Hepatocyte (in vitro differentiated cells): Measurements from ENCODE around the gene UPF1. TPM values are rescaled to one million over a fixed set of nuclear protein-coding genes. Genes with fewer than 3 reads are reported as not detected.

Experiments used
- DNase-seq: peaks from one replicate; pipeline ENCODE4 v3.0.0-alpha.2; 2016; ENCODE audit warnings: low spot score
- H2AFZ ChIP-seq: fragments of 200-600 bp; sonication (generic); 2 replicates; pipeline ENCODE4 v1.6.0; 2016; ENCODE audit warnings: antibody characterized with exemption, mild to moderate bottlenecking
- H3K27ac ChIP-seq: fragments of 200-600 bp; sonication (generic); 2 replicates; pipeline ENCODE4 v1.5.1; 2016; ENCODE audit warnings: mild to moderate bottlenecking
- H3K27me3 ChIP-seq: fragments of 200-600 bp; sonication (generic); 2 replicates; pipeline ENCODE4 v1.6.1; 2016
- H3K36me3 ChIP-seq: fragments of 200-600 bp; sonication (generic); replicated peaks from 2 replicates; pipeline ENCODE4 v1.5.1; 2016; ENCODE audit warnings: low read depth; ENCODE audit not compliant: insufficient read depth
- H3K4me1 ChIP-seq: fragments of 200-600 bp; sonication (generic); 2 replicates; pipeline ENCODE4 v1.5.1; 2016; ENCODE audit warnings: mild to moderate bottlenecking, moderate library complexity; ENCODE audit not compliant: insufficient read depth
- H3K4me2 ChIP-seq: fragments of 200-600 bp; sonication (generic); 2 replicates; pipeline ENCODE4 v1.6.0; 2016
- H3K4me3 ChIP-seq: fragments of 200-600 bp; sonication (generic); 2 replicates; pipeline ENCODE4 v1.5.1; 2016; ENCODE audit warnings: mild to moderate bottlenecking
- H3K79me2 ChIP-seq: fragments of 200-600 bp; sonication (generic); 2 replicates; pipeline ENCODE4 v1.6.0; 2017; ENCODE audit warnings: mild to moderate bottlenecking
- H3K9me2 ChIP-seq: fragments of 200-600 bp; sonication (generic); replicated peaks from 2 replicates; pipeline ENCODE4 v1.6.0; 2017; ENCODE audit warnings: mild to moderate bottlenecking; ENCODE audit not compliant: insufficient read depth
- H3K9me3 ChIP-seq: fragments of 200-600 bp; sonication (generic); 2 replicates; pipeline ENCODE4 v1.5.1; 2016; ENCODE audit warnings: low read depth, mild to moderate bottlenecking
- H4K20me1 ChIP-seq: fragments of 200-600 bp; sonication (generic); 2 replicates; pipeline ENCODE4 v1.6.0; 2016; ENCODE audit warnings: mild to moderate bottlenecking; ENCODE audit not compliant: insufficient read depth, poor library complexity, severe bottlenecking
- EZH2 ChIP-seq: fragments of 200-600 bp; sonication (generic); IDR thresholded peaks from 2 replicates; pipeline ENCODE4 v1.6.1; 2016; ENCODE audit warnings: antibody characterized with exemption, mild to moderate bottlenecking, borderline replicate concordance
- EZH2phosphoT487 ChIP-seq: fragments of 200-600 bp; sonication (generic); IDR thresholded peaks from one replicate; pipeline ENCODE4 v1.6.1; 2018; ENCODE audit warnings: antibody characterized with exemption, mild to moderate bottlenecking, low read depth, moderate library complexity; ENCODE audit not compliant: unreplicated experiment, severe bottlenecking
- WGBS: methylation state at CpG from one replicate; pipeline ENCODE4 v1.1.6; 2016; ENCODE audit warnings: low lambda C conversion rate; ENCODE audit errors: missing lambda C conversion rate; 5-methylcytosine and 5-hydroxymethylcytosine counted together
- polyA plus RNA-seq: library from polyadenylated mRNA; unstranded; fragments of >200 nt; fragmentation: Nextera tagmentation; extraction: Ambion mirVana; gene quantifications from 2 replicates; pipeline ENCODE4 v1.2.1, GENCODE V29; 2016
- total RNA-seq: library from RNA; depleted of rRNA; stranded (reverse); fragments of >200 nt; gene quantifications from 2 replicates; pipeline ENCODE4 v1.2.3, GENCODE V29; 2014
- TF ChIP-seq, protein P1 (sequence below): fragments of 200-600 bp; sonication (generic); IDR thresholded peaks from 2 replicates; pipeline ENCODE4 v1.5.1; 2016; ENCODE audit warnings: antibody characterized with exemption, mild to moderate bottlenecking; ENCODE audit not compliant: poor library complexity

UPF1 gene
- total and polyA plus RNA-seq, 2 experiments from 2014 or later, result 27.0 to 47.2 TPM

- TF ChIP-seq, protein P1, sequence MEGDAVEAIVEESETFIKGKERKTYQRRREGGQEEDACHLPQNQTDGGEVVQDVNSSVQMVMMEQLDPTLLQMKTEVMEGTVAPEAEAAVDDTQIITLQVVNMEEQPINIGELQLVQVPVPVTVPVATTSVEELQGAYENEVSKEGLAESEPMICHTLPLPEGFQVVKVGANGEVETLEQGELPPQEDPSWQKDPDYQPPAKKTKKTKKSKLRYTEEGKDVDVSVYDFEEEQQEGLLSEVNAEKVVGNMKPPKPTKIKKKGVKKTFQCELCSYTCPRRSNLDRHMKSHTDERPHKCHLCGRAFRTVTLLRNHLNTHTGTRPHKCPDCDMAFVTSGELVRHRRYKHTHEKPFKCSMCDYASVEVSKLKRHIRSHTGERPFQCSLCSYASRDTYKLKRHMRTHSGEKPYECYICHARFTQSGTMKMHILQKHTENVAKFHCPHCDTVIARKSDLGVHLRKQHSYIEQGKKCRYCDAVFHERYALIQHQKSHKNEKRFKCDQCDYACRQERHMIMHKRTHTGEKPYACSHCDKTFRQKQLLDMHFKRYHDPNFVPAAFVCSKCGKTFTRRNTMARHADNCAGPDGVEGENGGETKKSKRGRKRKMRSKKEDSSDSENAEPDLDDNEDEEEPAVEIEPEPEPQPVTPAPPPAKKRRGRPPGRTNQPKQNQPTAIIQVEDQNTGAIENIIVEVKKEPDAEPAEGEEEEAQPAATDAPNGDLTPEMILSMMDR, result no peak
- no peak for TF ChIP-seq EZH2
- TF ChIP-seq EZH2phosphoT487, result no peak
- no peak overlapping the region for H3K4me2 ChIP-seq
- peaks cover 98% of the 10 kb centered on the region for H4K20me1 ChIP-seq
- DNase-seq, result no peak
- H3K4me1 ChIP-seq, result peaks cover 20% of the 10 kb centered on the region
- no peaks in the 10 kb centered on the region for H3K27me3 ChIP-seq
- no peak overlapping the region for H3K27ac ChIP-seq
- H2AFZ ChIP-seq, result no peak overlapping the region
- 91% methylated on average over 7 of the region's 7 CpGs for WGBS
- H3K36me3 ChIP-seq, result no peaks in the 10 kb centered on the region
- H3K9me3 ChIP-seq, result no peaks in the 10 kb centered on the region
- no peaks in the 10 kb centered on the region for H3K9me2 ChIP-seq
- H3K4me3 ChIP-seq, result no peak overlapping the region
- peaks cover 98% of the 10 kb centered on the region for H3K79me2 ChIP-seq
Measured at GRCh38 chr19:18843960-18844359, 12.2 kb downstream of the UPF1 start.

DNA sequence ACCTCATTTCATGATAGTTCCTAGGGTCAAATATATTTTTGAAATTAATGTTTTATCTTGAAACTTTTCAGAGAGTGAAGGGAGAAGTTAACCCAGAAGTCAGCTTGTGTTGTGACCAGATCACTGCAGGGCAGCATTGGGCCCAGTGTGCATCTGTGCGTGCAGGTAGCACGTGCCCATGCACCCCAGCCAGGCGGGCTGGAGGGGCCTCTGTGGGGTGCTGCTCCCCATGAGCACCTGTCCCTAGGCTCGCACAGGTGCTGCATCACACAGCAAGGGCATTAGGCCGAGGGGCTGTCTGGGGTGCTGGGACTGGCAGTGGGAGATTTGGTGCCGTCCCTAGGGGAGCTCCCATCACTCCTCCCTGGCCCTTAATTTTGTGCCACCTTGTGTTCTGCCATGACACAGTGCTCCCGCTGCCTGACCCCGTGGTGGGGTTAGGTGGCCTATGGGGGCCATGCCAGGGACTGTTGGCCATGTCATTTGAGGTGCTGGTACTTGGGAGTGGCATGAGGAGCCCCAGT is 13.1 kb downstream of the UPF1 start:
- Histone ChIP-seq H2AFZ (no peak overlapping the region), H4K20me1 (peaks cover 98% of the 10 kb centered on the region), H3K9me2 (no peaks in the 10 kb centered on the region), H3K4me2 (no peak overlapping the region), H3K36me3 (no peaks in the 10 kb centered on the region), H3K4me1 (peaks cover 21% of the 10 kb centered on the region), H3K79me2 (peaks cover 98% of the 10 kb centered on the region), H3K27me3 (no peaks in the 10 kb centered on the region), H3K27ac (no peak overlapping the region), H3K9me3 (no peaks in the 10 kb centered on the region), H3K4me3 (no peak overlapping the region)
- no peak for DNase-seq
- WGBS, result 96% methylated on average over 8 of the region's 8 CpGs
- TF ChIP-seq, protein P1, result no peak
- TF ChIP-seq EZH2phosphoT487, result no peak

GRCh38 chr19:18845961-18846360 is 14.2 kb downstream of the UPF1 start:
- DNase-seq, result no peak

More at GRCh38 chr19:18845961-18846360, 14.2 kb downstream of the UPF1 start:
- Histone ChIP-seq H3K9me2 (no peaks in the 10 kb centered on the region), H3K36me3 (no peaks in the 10 kb centered on the region), H4K20me1 (peaks cover 96% of the 10 kb centered on the region), H3K9me3 (no peaks in the 10 kb centered on the region), H3K4me1 (peaks cover 16% of the 10 kb centered on the region), H3K4me3 (no peak overlapping the region), H3K27me3 (no peaks in the 10 kb centered on the region), H3K27ac (no peak overlapping the region), H3K79me2 (peaks cover 98% of the 10 kb centered on the region), H2AFZ (no peak overlapping the region), H3K4me2 (no peak overlapping the region)
- TF ChIP-seq EZH2phosphoT487 (no peak), EZH2 (no peak)
- TF ChIP-seq, protein P1, result no peak
- 89% methylated on average over 12 of the region's 12 CpGs for WGBS
